Keratinocyte (primary cell): Measurements from ENCODE around the gene ERBIN. TPM values are rescaled to one million over a fixed set of nuclear protein-coding genes. Genes with fewer than 3 reads are reported as not detected.

ENCODE experiments used
- DNase-seq: peaks from one replicate; pipeline ENCODE4 v3.0.0-alpha.2; 2011; ENCODE audit warnings: low read depth, missing footprints, low spot score
- FAIRE-seq: peaks from 2 replicates; lab custom pipeline; 2011; peaks lifted over from hg19 to GRCh38; lab: Jason Lieb, UNC
- H2AFZ ChIP-seq: 2 replicates; pipeline ENCODE4 v1.6.0; 2012; ENCODE audit warnings: low read length, control low read depth, inconsistent platforms; ENCODE audit not compliant: control insufficient read depth
- H3K27ac ChIP-seq: 2 replicates; pipeline ENCODE4 v1.5.1; 2011; ENCODE audit warnings: low read length; ENCODE audit not compliant: control insufficient read depth, insufficient read depth
- H3K27me3 ChIP-seq: 3 replicates; pipeline ENCODE4 v1.6.0; 2011; ENCODE audit warnings: low read length; ENCODE audit not compliant: control insufficient read depth, insufficient read depth; ENCODE audit errors: extremely low read depth
- H3K36me3 ChIP-seq, 2 experiments: 2 replicates in 1 of 2; 3 replicates in 1 of 2; pipeline ENCODE4 v1.5.1; 2011; ENCODE audit warnings: low read length in 2 of 2, mild to moderate bottlenecking in 1 of 2; ENCODE audit not compliant: control insufficient read depth in 2 of 2, insufficient read depth in 2 of 2; ENCODE audit errors: extremely low read depth in 1 of 2
- H3K4me1 ChIP-seq: 3 replicates; pipeline ENCODE4 v1.5.1; 2011; ENCODE audit warnings: low read length; ENCODE audit not compliant: control insufficient read depth, insufficient read depth; ENCODE audit errors: extremely low read depth
- H3K4me2 ChIP-seq: 3 replicates; pipeline ENCODE4 v1.6.0; 2011; ENCODE audit warnings: low read depth, low read length; ENCODE audit not compliant: control insufficient read depth, insufficient read depth; ENCODE audit errors: extremely low read depth
- H3K4me3 ChIP-seq, 3 experiments: fragments of 200-600 bp in 1 of 3; sonication (generic) in 1 of 3; 2 replicates in 2 of 3; 3 replicates in 1 of 3; pipeline ENCODE4 v1.5.1; 2011 to 2016; ENCODE audit warnings: low read length in 3 of 3, mild to moderate bottlenecking in 3 of 3, control low read depth in 2 of 3, inconsistent platforms in 1 of 3, low read depth in 1 of 3, mixed read lengths in 1 of 3, mixed run types in 1 of 3, moderate library complexity in 1 of 3; ENCODE audit not compliant: control insufficient read depth in 2 of 3, insufficient read depth in 2 of 3; ENCODE audit errors: extremely low read depth in 1 of 3
- H3K79me2 ChIP-seq: 2 replicates; pipeline ENCODE4 v1.6.0; 2012; ENCODE audit warnings: low read length; ENCODE audit not compliant: control insufficient read depth, insufficient read depth
- H3K9ac ChIP-seq: 3 replicates; pipeline ENCODE4 v1.6.0; 2011; ENCODE audit warnings: low read length; ENCODE audit not compliant: control insufficient read depth, insufficient read depth; ENCODE audit errors: extremely low read depth
- H3K9me1 ChIP-seq: 3 replicates; pipeline ENCODE4 v1.6.0; 2011; ENCODE audit warnings: low read length; ENCODE audit not compliant: control insufficient read depth, insufficient read depth; ENCODE audit errors: extremely low read depth
- H3K9me3 ChIP-seq: 2 replicates; pipeline ENCODE4 v1.5.1; 2012; ENCODE audit warnings: low read depth, low read length; ENCODE audit not compliant: control insufficient read depth
- H4K20me1 ChIP-seq: 3 replicates; pipeline ENCODE4 v1.6.0; 2011; ENCODE audit warnings: low read length; ENCODE audit not compliant: control insufficient read depth, insufficient read depth; ENCODE audit errors: extremely low read depth
- EZH2 ChIP-seq: IDR thresholded peaks from one replicate; pipeline ENCODE4 v1.6.1; 2012; ENCODE audit warnings: inconsistent platforms, mild to moderate bottlenecking, low read length, moderate library complexity
- dilution Hi-C: fragments of 300-500 bp; cut with MboI; formaldehyde crosslinking; loops from one replicate; pipeline ENCODE4 v1.7.0; 2020; ENCODE audit warnings: low sequenced_read_pairs; ENCODE audit not compliant: extremely low pct_ligation_motif_present
- polyA plus RNA-seq, 5 experiments: library from polyadenylated mRNA; depleted of rRNA in 3 of 5; stranded (reverse) in 3 of 5; stranded (forward) in 1 of 5; unstranded in 1 of 5; fragments of >200 nt; gene quantifications; 1 replicate in 1 of 5; 2 replicates in 3 of 5; 3 replicates in 1 of 5; pipeline versions ENCODE4 v1.2.1 to v1.2.3, GENCODE V29; 2011 to 2012; ENCODE audit warnings: missing spikeins in 2 of 5, low read depth in 1 of 5, low replicate concordance in 1 of 5
- TF ChIP-seq, protein P1 (sequence below), 3 experiments: IDR thresholded peaks in 1 of 3; conservative IDR thresholded peaks in 1 of 3; optimal IDR thresholded peaks in 1 of 3; 2 replicates in 2 of 3; 3 replicates in 1 of 3; pipeline versions ENCODE3 to v1.5.1; 2011; ENCODE audit warnings: low read length in 3 of 3, mild to moderate bottlenecking in 3 of 3, moderate library complexity in 2 of 3, control low read depth in 1 of 3, inconsistent platforms in 1 of 3; ENCODE audit not compliant: insufficient read depth in 2 of 3; ENCODE audit errors: extremely low read depth in 1 of 3

Gene ERBIN
- polyA plus RNA-seq, 1 donor (not counting 4 experiments of a cell fraction or from before 2014, with no cell fraction given): 30.6 TPM

DNA sequence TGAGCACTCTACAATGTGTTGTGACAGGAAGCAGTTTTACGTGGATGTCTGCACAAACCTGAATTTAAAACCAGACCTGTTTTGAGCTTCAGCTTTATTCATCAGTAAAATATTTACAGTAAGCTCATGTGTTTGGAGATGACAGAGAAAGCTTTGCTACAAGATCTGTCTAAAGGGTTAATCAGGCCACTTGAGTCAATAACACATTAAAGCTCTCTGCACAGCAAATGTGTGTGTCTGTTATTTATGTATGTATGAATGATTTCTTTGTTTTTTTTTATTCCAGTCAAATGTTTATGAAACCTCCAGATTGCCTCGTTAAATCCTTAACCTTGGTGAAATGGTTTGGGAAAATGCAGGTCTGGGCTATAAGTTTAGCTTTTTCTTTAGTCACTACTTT is 140.5 kb downstream of the ERBIN start:
- Histone ChIP-seq H3K9me1 (no peaks in the 10 kb centered on the region), H3K36me3 (peaks cover 0 to 8% of the 10 kb centered on the region in 2 experiments), H3K9ac (no peak overlapping the region), H3K27me3 (no peaks in the 10 kb centered on the region), H3K9me3 (no peaks in the 10 kb centered on the region), H3K4me2 (no peak overlapping the region), H4K20me1 (no peaks in the 10 kb centered on the region), H3K27ac (no peak overlapping the region), H3K4me1 (no peaks in the 10 kb centered on the region), H3K79me2 (peaks cover 10% of the 10 kb centered on the region), H2AFZ (no peak overlapping the region), H3K4me3 (no peak overlapping the region)
- DNase-seq (no peak), FAIRE-seq (no peak)
- dilution Hi-C loops: no loop called here
- TF ChIP-seq, protein P1, sequence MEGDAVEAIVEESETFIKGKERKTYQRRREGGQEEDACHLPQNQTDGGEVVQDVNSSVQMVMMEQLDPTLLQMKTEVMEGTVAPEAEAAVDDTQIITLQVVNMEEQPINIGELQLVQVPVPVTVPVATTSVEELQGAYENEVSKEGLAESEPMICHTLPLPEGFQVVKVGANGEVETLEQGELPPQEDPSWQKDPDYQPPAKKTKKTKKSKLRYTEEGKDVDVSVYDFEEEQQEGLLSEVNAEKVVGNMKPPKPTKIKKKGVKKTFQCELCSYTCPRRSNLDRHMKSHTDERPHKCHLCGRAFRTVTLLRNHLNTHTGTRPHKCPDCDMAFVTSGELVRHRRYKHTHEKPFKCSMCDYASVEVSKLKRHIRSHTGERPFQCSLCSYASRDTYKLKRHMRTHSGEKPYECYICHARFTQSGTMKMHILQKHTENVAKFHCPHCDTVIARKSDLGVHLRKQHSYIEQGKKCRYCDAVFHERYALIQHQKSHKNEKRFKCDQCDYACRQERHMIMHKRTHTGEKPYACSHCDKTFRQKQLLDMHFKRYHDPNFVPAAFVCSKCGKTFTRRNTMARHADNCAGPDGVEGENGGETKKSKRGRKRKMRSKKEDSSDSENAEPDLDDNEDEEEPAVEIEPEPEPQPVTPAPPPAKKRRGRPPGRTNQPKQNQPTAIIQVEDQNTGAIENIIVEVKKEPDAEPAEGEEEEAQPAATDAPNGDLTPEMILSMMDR (optimal IDR thresholded peaks at IDR 0.05 in 1 of 3, IDR thresholded peaks at IDR 0.05 in 1 of 3, conservative IDR thresholded peaks at IDR 0.05 in 1 of 3; ENCODE audit: extremely low read depth in 1 of 3, insufficient read depth in 2 of 3, low read length in 3 of 3): no peak
- no peak for TF ChIP-seq EZH2

- dilution Hi-C loops: no loop called here
- Histone ChIP-seq H3K4me2 (no peak overlapping the region), H3K9ac (no peak overlapping the region), H3K9me1 (no peaks in the 10 kb centered on the region), H2AFZ (no peak overlapping the region), H3K4me3 (no peak overlapping the region), H3K36me3 (peaks cover 0 to 5% of the 10 kb centered on the region in 2 experiments), H3K79me2 (peaks cover 1% of the 10 kb centered on the region), H4K20me1 (no peaks in the 10 kb centered on the region), H3K27ac (no peak overlapping the region), H3K27me3 (no peaks in the 10 kb centered on the region), H3K4me1 (no peaks in the 10 kb centered on the region), H3K9me3 (no peaks in the 10 kb centered on the region)
- DNase-seq (no peak), FAIRE-seq (no peak)
- TF ChIP-seq, protein P1 (optimal IDR thresholded peaks at IDR 0.05 in 1 of 3, IDR thresholded peaks at IDR 0.05 in 1 of 3, conservative IDR thresholded peaks at IDR 0.05 in 1 of 3; ENCODE audit: extremely low read depth in 1 of 3, insufficient read depth in 2 of 3, low read length in 3 of 3): no peak
- no peak for TF ChIP-seq EZH2
Measured at GRCh38 chr5:66072031-66072430, 145.7 kb downstream of the ERBIN start.
